Activated CD8-positive, alpha-beta memory T cell treated with anti-CD3 and anti-CD28 coated beads for 1 hour (primary cell): ENCODE measurements around the gene LMF1.
"Not testable (repeated sequence)": the region's sequence is repeated elsewhere in the genome, so short reads cannot be mapped to it uniquely, and the experiment has no call there.

ENCODE experiments used
- DNase-seq, 2 donors: peaks; one replicate each; pipeline ENCODE4 v3.0.0-alpha.2; 2020; ENCODE audit warnings: low read depth in 1 of 2; ENCODE audit errors: extremely low read depth in 1 of 2

The LMF1 gene

DNA sequence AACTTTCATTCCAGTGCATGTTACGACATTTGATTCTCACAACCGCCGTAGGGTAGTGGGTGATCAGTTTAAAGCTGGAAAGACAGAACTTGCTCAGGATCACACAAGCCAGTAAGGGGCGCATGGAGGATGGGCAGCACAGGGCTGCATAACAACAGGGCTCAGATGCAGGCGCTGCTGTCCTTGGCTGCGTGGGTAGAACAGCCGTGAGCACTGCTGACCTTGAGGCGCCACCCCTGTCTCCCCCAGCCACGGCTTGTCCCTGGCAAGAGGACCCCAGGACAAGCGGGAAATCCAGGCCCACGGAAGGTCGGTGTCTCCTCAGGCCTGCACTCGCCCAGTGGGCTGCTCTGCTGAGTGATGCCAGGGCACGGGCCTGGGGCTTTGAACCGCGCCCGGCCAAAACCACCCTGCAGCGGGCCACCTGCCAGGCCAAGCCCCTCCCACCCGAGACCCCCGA lies 84.7 kb downstream of the LMF1 start:
- no peak for DNase-seq

DNA sequence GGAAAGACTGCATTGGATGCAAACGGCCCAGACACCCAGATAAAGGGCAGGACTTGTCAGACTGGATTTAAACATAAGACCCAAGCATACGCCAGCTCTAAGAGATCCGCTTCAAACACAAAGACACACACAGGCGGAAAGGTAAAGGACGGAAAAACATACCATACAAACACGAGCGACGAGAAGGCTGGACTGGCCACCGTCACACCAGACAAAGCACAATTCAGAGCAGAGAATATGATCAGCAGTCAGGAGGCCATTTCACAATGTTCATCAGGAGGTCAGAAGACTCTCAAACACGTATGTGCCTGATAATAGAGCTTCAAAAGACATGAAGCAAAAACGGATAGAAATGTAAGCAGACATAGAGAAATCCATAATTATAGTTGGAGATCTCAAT lies 85.4 kb downstream of the LMF1 start:
- no peak for DNase-seq

DNA sequence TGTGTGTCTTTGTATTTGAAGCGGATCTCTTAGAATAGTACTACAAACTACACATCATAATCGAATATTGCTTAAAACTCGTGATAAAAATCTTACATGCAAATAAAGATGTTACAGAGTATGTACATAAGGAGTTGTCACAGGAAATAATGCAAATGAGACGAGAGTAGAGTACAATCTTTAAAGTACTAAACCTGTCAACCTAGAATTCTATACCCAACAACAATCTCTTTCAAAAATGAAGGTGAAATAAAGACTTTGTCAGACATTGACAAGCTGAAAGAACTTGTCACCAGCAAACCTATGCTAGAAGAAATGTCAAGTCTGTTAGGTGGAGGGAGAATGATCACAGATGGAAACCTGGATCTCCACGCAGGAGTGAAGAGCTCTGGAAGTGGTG lies 86.6 kb downstream of the LMF1 start:
- DNase-seq: no peak

DNA sequence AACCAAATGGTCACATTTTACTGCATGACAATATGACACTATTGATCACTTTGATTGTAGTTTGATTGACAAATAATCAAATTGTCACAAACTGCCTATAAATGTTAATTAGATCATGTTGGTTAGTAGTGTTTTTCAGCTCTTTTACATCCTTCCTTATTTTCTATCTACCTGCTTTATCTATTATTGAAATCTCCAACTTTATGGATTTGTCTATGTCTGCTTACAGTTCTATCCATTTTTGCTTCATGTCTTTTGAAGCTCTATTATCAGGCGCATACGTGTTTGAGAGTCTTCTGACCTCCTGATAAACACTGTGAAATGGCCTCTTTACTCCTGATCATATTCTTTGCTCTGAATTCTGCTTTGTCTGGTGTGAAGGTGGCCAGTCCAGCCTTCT lies 87.0 kb downstream of the LMF1 start:
- no peak for DNase-seq

DNA sequence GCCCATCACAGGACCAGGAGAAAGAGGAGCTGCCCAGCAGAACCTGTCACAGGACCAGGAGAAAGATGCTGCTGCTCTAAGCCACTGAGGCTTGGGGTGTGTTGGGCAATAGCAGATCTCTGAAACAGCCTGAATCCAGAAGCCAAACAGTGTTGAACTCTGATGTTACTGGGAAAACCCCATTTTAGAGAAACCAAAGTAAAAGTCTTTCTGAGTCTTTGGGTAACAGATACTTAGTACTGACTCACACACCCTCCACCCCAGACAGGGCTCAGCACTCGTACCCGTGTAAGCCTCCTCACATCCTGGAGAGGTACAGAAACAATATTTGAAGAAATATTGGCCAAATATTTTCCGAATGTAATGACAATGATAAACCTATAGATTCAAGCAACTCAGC lies 87.4 kb downstream of the LMF1 start:
- DNase-seq: no peak

DNA sequence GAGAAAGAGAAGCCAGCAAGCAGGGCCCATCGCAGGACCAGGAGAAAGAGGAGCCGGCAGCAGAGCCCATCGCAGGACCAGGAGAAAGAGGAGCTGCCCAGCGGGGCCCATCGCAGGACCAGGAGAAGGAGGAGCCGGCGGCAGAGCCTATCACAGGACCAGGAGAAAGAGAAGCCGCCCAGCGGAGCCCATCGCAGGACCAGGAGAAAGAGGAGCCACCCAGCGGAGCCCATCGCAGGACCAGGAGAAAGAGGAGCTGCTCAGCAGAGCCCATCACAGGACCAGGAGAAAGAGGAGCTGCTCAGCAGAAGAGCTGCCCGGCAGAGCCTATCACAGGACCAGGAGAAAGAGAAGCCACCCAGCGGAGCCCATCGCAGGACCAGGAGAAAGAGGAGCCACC lies 88.1 kb downstream of the LMF1 start:
- DNase-seq: not testable (repeated sequence)

DNA sequence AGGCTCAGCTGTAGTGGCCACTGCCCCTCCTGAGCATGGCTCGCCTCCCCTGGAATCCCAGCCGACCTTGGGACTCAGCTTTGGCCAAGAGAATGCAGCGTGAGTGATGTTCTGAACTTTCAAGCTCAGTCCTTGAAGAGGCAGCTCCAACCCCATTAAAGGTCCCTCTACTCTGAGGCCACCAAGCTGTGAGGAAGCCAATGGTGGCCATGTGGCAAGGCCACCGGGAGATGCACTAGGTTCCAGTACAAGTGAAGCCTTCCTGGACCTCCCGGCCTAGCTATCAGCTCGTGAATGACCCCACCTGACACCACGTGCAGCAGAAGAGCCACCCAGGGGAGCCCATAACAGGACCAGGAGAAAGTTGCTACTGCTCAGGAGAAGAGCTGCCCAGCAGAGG lies 88.5 kb downstream of the LMF1 start:
- no peak for DNase-seq

DNA sequence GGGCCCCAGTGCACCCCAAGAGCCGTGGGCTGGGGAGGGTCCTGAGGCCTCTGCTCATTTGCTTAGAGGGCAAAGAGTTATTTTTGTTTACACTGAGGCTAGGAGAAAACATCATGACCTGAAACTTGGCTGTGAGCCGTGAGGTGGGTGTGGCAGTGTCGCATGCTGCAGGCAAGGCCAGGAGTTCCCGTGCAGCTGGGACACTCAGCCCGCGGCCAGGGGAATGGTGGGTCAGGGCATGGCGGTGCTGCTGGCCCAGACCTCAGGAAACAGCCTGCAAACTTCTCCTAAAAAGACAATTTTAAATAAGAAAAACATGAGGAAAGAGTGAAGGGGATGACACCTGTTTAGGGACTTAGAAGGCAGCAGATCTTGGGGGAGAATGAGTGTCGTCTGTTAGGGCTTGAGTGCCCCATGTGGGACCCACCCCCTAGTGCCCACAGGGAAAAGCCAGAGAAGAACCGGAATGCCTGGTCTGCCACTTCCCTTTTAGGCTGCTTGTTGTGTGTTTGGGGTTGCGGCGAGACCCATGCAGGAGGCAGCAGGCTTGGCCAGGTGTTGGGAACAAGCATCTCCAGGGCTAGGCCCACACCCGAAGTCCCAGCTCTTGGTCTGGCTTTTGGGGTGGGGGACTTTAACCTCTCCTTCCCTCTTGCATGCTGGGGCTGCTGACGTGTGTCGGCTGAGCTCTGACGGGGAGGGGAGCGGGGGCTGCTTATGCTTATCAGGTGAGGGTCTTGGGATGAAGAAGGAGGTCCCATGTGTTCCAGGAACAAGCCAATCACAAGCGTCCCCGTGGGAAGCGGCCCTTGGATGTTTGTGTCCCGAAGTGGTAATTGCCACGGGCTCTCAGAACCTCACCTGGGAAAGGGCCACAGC lies 89.3 kb downstream of the LMF1 start:
- DNase-seq: no peak

DNA sequence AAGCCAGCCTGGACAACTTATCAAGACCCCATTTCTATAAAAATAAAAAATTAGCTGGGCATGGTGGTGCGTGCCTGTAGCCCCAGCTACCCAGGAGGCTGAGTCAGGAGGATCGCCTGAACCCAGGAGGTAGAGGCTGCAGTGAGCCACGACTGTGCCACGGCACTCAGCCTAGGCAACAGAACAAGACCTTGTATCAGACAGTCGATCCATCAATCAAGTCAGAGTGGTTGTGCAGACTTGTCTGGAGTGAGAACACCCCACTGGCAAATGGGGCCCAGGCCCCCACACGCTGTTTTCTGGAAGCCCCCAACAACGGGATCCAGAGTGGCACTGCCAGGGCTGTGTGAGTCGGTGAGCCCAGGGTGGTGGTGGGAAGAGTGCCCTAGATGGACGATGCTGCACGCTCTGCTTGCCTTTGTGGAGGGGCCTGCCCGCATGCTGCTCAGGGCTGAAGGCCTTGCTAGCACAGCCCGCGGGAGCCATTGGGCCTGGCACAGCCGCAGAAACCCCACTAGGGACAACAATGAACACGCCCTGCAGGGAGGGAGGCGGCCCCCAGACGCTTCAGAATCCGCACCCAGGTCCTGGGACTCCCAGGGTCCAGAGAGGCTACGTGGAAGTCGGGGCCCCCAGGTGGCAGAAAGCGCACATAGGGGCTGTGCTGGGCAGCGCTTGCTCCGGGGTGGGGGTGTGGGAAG lies 90.2 kb downstream of the LMF1 start:
- no peak for DNase-seq

DNA sequence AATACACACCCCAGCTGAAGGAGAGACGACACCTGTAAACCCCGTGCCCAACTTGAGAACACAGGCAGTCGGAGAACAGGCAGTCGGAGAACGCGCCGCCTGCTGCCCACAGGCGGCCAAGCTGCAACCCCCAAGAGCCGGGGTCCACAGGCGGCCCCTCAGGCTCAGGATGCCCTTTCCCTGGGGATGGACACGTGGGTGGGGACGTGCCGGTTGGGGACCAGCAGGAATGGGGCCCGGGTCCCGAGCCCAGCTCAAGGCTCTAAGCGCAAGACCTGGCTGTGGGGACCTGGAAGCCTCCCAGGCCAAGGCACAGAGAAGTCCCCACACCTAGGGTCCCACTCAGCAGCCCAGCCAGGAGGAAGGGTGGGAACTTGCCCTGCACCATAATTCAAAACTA lies 90.8 kb downstream of the LMF1 start:
- no peak for DNase-seq

DNA sequence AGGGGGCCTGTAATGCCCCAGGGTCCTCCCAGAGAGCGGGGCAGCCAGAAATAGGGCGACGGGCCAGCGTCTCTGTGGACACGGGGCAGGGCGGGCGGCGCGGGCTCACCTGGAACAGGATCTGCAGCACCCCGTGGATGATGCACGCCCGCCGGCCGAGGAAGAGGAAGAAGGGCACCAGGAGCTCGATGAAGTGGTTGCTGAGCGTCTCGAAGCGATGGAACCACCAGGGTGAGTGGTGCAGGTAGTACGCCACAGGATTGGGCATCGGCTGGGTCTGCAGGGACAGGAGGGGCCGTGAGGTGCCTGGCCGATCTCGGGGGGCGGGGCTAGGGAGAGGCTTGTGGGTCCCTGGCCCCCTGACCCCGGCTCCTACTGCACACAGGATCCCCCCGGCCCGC lies 91.3 kb downstream of the LMF1 start:
- DNase-seq: no peak

DNA sequence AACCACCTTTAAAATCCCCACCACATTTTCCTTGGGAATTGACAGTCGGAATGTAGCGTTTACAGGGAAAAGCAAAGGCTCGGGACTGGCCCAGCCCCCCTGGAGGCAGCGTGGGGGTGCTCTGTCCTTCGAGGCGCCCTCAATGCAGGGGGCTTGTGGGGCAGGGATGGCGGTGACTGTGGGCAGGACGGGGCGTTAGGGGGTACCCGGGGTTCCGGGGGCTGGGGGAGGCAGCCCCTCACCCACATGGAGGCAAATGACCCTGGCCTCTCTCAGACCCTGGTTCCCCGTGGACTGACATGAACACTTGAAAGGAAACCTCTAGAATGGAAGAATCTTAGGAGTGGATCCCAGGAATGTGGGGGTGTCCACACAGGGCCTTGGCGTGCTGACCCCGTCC lies 91.9 kb downstream of the LMF1 start:
- DNase-seq: no peak

DNA sequence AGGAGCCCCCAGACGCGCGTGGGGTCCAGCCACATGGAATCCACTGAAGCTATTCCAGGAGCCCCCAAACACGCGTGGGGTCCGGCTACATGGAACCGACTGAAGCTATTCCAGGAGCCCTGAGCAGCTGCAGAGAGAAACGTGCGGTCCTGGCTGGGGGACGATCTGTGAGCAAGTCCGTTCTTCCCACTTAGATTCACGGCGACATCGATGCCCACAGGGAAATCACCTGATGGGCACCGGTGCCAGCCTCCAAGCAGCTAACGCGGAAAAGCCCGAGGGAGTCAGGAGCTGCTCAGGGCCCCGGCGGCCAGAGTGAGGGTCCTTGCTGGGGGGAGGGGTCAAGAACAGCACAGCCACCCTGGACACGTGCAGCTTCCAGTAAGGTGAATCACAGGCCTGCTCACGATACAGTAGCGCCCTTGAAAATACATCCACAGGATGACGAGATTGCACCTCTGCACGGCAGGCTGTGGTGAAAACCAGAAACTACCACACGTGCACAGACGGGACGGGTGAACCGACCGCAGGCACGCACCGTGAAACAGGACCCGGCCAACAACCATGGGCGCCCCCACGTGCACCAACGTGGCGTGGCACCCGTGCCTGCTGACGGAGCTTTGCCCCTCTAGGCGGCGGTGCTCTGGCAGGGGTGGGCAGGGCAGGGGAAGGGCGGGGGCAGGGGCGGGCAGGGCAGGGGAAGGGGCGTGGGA lies 92.6 kb downstream of the LMF1 start:
- no peak for DNase-seq

DNA sequence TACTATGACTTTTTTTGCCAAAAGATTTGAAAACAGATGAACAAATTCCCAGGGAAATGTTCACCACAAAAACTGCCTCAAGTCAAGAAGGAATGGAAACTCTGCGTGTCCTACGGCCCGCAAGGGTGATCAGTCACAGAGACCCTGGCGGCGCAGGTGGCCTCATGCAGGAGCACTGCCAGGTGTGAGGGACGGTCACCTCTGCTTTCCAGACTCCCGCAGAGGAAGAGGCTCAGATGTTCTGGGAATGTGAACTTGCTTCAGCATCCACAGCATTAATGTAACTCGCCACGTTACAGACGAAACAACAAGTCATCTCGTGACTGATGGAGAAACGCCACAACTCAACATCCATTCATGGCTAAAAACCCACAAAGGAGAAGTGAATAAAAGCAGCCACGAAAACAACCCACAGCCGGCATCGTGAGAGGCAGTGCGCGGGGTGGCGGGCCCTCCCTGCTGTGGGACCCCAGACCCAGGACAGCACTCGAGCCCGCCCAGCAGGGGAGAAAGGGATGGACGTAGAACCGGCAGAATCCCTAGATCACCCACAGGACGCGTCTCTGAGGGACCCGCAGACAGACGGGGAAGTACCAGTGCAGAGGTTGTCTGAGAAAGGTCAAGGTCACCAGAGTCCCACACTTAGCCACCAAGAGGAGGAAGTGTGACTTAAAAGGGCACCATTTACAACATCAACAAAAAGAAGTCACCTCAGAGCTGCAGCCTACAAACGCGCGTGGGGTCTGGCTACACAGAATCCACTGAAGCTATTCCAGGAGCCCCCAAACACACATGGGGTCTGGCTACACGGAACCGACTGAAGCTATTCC lies 93.3 kb downstream of the LMF1 start:
- DNase-seq: no peak

DNA sequence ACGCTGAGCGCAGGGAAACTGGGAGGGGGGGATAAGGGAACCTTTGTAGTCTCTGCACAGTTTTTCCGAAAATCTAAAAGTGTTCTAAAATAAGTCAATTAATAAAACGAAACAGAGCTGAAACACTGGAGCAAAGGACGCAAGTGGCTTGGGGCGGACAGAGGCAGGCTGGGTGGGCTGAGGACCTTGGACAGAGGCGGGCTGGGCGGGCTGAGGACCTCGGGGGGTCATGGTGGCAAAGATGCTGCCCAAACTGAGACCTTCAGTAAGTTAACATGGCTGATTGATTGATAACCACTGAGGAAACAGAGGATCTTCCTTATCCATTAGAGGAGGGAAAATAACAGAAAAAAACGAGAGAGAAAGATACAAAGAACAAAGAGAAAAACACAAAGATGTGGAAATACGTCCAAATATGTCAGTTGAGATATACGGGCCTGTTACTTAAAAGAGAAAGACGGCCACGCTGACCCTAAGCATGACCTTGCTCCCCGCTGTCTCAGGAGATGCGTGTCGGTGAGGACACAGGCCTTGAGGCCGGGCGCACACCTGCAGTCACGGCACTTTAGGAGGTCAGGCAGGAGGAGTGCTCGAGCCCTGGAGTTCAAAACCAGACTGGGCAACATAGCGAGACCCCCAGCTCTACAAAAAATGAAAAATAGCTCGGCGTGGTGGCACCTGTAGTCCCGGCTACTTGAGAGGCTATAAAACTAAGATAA lies 94.1 kb downstream of the LMF1 start:
- DNase-seq: no peak

DNA sequence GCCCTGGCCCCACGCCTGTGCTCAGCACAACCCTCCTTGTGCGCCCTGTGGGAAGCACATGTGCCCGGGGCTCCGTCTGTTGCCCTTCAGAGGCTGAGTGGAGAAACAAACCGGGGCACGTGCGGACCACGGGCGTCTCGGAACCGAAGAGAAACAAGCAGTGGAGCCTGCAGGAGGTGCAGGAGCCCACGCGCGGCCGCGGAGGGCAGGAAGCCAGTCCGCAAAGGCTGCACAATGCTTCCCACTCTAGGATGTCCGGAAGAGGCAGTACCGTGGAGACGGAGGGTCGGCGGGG lies 94.8 kb downstream of the LMF1 start:
- no peak for DNase-seq

DNA sequence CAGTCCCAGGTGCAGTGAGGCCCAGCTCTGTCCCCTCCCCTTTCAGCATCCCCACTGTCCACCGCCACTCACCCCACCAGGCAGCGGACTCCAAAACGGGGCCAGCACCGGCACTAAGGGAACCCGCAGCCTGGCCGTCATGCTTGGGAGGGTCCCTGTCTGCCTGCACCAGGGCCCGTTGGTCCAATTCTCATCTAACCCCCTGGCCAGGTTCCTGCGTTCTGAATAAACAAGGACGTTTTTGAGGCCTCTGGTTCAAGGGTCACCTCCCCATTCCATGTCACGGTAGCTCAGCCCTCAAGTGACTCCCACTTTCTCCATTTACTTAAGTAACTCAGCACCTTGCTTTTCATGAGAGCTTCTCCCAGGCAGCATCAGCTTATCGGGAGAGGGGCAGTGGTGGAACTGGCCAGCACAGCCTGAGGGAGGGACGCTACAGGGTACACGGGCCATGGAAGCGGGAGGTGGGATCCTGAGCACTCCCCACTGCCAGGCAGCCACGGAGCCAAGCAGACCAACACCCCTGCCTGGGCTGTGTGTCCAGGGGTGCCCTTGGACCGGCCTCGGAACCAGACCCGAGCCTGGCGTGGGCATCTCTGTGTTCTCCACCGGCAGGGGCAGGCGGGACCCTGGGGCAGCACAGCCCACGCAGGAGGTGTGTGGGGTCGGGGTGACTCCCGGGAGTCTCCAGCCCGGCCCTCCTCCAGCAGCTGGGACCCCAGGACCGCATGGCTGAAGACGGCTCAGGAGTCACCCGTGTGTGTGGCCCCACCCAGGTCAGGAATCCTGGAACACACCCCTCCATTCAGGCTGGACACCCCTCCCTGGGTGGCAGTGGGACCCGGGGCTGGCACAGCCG lies 95.4 kb downstream of the LMF1 start:
- no peak for DNase-seq

DNA sequence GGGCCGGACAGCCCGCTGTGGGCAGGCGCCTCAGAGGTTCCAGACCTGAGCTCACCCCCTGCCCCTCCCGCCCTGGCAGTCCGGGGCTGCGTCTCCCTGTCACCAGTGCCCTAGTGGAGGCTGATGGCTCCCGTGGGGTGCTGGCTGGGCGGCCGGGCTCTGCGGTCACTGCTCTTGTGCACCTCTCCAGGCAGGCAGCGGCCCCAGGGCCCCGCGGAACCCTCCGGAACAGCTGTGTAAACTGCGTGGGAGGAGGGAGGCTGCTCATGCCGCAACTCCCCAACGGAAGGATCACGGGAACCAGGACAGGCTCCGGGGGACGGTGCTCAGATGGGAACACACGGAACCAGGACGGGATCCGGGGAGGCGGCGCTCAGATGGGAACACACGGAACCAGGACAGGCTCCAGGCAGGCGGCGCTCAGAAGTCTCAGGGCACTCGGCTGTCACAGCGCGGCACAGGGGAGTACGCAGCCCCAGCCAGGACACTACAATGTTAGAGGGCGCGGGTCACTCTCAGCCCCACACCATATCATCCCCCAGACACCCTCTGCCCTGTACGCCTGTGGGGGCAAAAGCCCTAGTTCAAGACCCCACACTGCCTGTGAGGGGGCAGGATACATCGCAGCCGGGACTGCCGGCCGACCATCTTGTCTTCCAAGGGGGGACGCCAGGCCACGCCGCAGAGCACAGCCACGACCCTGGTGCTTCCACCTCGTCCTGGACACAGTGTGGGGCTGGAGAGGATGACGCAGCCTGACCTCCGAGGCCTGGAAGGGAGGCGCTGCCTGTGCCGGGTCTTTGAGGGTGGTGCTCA lies 96.2 kb downstream of the LMF1 start:
- no peak for DNase-seq

DNA sequence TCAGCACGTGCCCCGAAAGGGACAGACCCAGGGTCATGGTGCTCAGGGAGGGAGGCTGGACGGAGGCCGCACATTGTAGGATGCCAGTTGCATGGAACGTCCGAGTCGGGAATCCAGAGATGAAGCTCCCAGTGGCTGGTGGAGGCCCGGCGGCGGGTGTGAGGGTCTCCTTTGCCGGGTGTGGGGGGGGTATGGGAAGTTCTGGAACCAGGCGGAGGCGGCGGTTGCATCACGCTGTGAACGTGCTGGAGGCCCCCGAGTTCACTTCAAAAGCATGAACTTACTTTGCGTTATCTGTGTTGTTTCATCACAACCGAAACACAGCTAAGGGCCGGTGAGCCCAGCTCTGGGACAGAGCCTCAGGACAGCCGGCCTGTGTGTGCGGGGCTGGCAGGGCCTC lies 96.9 kb downstream of the LMF1 start:
- DNase-seq: no peak
